HG03354 (cell line): ENCODE data around the gene PRR30.

ENCODE experiments used
- ATAC-seq: cut with Tn5 transposase; IDR thresholded peaks from one replicate; pipeline ENCODE4 v1.9.1; 2021; ENCODE audit warnings: mild to moderate bottlenecking; ENCODE audit not compliant: unreplicated experiment, poor library complexity, severe bottlenecking

PRR30 gene

GRCh38 chr2:27158468-27158867 is 19.3 kb upstream of the PRR30 start:
- no peak for ATAC-seq

- no peak for ATAC-seq
Measured at GRCh38 chr2:27155069-27155520, 15.9 kb upstream of the PRR30 start.

GRCh38 chr2:27154488-27154887 is 15.3 kb upstream of the PRR30 start:
- no peak for ATAC-seq

GRCh38 chr2:27152796-27153464 is 13.7 kb upstream of the PRR30 start:
- ATAC-seq: no peak

GRCh38 chr2:27152102-27152795 is 13.0 kb upstream of the PRR30 start:
- no peak for ATAC-seq

GRCh38 chr2:27150639-27151230 is 11.5 kb upstream of the PRR30 start:
- ATAC-seq: no peak

- no peak for ATAC-seq
Measured at GRCh38 chr2:27149570-27150405, 10.6 kb upstream of the PRR30 start.

- no peak for ATAC-seq
Measured at GRCh38 chr2:27148801-27149439, 9.7 kb upstream of the PRR30 start, which contains the start of gene TCF23. Gene TCF23 (plus strand): TSS chr2:27149004. CDS start chr2:27149134, 130 bp downstream.

- no peak for ATAC-seq
Measured at GRCh38 chr2:27147935-27148334, 8.7 kb upstream of the PRR30 start.

- no peak for ATAC-seq
Measured at GRCh38 chr2:27145682-27146081, 6.5 kb upstream of the PRR30 start.

- ATAC-seq: no peak
Measured at GRCh38 chr2:27143285-27143684, 4.1 kb upstream of the PRR30 start.

- no peak for ATAC-seq
Measured at GRCh38 chr2:27138111-27138510, 1.1 kb downstream of the PRR30 start.

GRCh38 chr2:27137322-27137935 is 1.8 kb downstream of the PRR30 start:
- no peak for ATAC-seq

GRCh38 chr2:27136751-27137150 is 2.5 kb downstream of the PRR30 start:
- ATAC-seq: no peak

GRCh38 chr2:27135478-27135955 is 3.7 kb downstream of the PRR30 start:
- ATAC-seq: no peak

GRCh38 chr2:27134781-27135477 is 4.3 kb downstream of the PRR30 start:
- no peak for ATAC-seq

- peak; percentile 88 for ATAC-seq
Measured at GRCh38 chr2:27133905-27134780, 5.1 kb downstream of the PRR30 start, which contains the start of gene PREB. Gene PREB (minus strand): TSS chr2:27134636. CDS start chr2:27134421, 215 bp downstream.
